Effector CD4-positive, alpha-beta T cell (primary cell): Measurements from ENCODE around the gene PAQR8.
"Not testable (repeated sequence)": the region's sequence is repeated elsewhere in the genome, so short reads cannot be mapped to it uniquely, and the experiment has no call there.

Experiments
- DNase-seq: peaks from one replicate; pipeline ENCODE4 v3.0.0-alpha.2; 2020

The PAQR8 gene

DNA sequence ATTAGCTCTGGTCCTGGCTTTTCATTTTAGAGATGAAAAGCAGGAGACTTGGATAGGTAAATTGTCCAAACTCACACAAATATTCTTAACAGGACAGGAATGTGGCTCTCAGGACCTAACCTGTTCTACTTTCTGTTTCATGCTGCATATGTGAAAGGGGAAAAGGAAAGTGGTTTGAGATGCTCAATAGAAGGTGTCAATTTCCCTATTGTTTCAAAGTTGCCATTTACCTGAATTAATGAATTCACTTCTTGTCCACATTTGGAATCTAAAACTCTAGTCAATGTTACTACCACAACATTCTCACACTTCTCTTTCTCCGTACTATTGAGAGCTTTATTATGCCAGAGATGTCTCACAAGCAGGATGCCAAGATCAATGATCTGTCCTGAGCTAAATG, 53.4 kb downstream of the PAQR8 start:
- DNase-seq: no peak

DNA sequence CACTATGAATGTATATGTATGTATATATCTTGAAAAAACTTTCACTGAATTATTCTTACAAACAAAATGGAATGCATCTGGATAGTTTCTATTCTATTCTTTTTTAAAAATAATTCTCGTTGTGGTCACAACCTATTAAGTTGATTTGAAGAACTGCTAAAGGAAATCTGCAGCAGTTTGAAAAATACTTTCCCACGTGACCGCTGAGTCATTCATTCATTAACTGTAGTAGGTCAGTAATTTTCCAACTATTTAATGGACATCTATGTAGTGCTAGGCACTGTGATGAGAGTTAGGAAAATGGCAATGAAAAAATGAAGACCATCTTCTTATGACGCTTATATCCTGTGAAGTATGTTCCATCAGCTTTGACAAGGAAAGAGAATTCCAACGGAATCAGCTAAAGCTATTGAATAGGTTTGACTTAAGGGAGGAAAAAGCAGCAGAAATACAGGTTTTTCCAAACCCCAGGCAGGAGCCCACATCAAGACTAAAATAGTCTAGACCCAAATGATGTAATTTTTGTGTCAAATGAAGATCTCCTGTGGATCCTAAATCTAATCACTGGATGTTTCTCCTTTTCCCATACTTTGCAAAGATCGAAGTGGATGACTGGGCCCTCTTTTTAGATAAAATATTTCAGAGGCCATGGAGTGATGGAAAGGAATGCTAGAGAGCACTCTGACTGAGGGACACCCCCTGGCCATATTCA, 54.1 kb downstream of the PAQR8 start:
- no peak for DNase-seq

DNA sequence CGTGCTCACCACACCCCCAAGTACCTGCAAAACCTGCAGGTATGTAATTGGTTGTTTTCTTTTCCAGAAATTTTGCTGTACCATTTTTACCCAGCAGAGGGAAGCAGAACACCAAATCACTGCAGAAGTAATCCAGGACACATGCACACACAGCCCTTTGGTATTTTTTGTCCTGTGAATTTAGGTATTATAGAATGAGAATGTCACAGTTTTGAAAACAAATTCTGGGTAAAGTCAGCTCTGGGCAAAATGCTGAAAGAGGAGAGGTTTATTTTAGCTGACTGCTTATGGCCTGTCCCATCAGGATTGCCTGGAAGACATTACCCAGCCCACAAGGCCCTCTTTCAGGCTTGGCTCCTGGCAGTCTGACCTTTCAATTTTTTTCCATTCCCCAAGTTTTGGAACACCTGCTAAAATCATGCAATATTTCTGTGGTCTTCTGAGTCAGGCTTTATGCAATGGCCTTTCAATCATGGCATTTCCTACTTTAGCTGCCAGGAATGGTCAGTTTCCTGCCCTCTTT, 54.7 kb downstream of the PAQR8 start:
- no peak for DNase-seq

DNA sequence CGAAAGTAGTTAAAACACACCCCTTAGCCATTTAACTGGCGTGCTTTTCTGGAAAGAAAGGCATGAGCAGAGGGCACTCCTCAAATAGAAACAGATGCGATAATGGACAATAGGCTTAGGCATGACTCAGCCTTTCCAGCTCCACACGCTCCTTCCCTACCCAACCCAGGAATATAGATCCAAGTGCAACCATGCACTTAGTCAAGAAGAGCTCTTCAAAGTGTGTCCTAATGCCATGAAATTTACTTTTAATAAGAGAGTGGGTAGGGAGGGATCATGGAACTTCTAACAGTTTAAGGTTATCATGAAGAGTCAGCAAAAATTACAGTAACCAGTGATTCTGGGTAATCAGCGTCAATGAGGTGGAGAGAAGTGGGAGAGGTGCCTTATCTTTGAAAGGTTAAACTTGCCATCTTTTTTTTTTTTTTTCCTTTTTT, 55.7 kb downstream of the PAQR8 start:
- DNase-seq: no peak

DNA sequence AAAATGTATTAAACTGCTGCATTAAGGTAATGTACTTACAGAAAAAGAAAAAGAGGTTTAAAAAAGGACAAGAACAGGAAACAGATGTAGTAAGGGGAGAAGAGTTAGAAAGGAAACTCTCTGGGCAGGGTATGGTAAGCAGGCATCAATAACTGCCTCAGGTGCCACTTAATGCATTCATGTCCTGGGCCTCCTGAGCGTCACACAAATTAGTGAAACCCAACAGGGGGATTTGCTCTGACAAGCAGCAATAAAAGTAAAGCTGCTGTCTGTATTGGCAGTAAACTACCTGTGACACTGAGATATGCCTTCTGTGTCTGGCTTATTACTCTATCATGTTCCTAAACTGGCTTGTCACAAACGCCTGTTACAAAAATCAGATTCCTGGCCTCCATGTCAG, 56.7 kb downstream of the PAQR8 start:
- no peak for DNase-seq

DNA sequence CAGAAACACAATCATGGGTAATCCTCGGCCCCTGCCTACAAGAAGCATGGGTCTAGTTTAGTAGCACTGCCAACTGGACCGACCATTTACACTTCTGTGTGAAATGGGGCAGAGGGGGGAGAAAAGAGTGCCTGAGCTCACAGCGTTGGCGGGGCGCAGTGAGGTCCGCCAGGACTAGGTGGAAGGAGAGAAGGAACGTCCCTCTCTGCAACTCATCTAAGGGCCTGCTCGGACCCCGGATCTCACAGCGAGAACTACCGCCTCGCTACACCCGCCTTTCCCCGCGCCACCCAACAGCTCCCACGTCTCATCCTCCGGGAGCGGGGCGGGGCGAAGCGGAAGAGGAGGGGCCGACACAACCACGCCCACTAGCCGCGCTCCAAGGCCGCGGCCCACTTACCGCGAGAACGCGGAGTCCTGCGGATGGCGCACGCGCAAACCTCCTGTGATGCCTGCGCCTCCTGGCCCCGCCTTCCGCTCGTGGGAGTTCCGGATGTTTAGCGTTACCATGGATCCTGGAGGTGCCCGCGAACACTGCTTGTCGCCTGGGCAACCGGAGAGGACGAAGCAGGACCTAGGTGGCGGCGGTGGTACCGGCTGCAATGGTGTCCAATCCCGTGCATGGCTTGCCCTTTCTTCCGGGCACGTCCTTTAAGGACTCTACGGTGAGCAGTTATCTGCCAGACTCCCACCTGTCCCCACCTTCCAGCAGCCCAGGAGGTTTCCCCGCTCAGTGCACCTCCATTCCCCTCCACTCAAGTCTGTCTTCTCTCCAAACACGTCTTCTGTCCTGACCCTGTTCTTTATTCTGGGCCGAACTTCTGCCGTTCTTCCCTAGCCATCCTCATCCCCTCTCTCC, 58.1 kb downstream of the PAQR8 start, which contains the start of gene EFHC1:
TSS of gene EFHC1 (plus strand) at position 534 of the 859 bp plus-strand sequence. CDS start at position 603, 69 bp downstream.
- DNase-seq: peak; percentile 96

DNA sequence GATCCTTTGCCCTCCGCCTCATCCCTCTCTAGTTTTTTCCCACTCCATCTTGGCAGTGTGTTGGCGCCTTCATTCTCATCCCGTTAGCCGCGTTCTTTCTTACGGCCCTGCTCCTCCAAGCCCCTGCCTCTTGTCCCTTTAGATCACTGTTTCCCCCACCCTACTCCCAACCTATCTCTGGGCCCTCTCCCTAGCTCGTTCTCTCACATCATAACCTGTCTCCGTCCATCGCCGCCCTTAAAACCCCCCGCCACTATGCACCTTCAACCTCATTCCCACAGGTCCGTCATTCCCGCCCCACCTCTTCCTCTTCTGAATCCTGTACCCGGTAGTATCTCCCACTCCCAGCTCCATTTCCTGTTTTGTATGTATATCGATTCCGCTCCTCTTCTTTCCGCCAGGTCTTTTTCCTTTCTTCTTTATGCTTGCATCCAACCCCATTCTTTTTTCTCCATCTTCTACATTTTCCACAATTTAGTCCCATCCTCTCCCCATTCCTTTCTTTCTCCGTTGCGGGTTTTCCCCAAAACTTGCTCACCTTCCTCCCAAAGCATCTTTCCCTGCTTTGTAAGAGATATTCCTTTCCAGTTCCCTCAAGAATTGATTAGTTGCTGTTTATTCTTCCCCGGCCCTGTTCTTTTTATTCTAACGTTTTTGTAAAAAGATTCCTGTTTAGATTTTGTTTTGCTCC, 58.9 kb downstream of the PAQR8 start:
- DNase-seq: no peak

DNA sequence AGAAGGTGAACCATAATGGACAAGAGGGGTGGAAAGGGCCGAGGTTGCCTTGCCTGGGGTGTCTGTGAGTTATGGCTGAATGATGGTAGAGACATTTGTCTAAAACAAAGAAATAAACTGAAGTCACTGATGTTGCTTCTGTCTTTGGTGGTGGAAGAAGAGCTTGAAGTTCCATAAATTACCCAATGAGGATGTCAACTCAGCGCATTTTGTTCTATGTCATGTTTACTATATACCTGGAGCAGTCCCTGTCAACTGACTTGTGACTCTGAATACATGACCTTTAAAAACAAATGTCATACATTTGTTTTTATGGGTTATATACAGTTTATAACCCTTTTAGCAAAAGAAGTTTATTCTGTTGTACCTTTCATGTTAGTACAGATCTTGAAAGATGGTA, 60.2 kb downstream of the PAQR8 start:
- DNase-seq: no peak

DNA sequence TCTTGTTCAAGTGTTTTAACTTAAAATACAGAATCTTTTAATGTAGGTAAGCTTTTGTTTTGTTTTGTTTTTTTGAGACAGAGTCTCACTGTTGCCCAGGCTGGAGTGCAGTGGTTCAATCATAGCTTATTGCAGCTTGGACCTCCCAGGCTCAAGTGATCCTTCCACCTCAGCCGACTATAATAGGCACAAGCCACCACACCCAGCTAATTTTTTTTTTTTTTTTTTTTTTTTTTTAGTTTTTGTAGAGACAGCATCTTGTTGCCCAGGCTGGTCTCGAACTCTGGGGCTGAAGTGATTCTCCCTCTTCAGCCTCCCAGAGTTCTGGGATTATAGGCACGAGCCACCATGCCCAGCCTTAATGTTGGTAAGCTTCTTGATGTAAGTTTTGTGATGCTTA, 61.5 kb downstream of the PAQR8 start:
- DNase-seq: no peak

DNA sequence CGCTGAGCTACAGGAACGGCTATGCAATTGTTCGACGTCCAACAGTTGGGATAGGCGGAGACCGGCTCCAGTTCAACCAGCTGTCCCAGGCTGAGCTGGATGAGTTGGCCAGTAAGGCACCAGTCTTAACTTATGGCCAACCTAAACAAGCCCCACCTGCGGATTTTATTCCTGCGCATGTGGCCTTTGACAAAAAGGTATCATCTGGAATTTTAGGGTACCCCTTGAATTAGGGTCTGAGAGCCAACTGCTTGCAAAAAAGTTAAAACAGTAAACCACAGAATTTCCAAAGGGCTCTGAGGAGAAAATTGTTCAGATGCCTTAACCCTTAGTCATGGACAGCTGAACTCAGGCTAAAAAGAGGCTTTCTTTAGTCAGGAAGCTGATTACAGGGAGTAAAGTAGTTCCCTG, 62.0 kb downstream of the PAQR8 start:
- DNase-seq: no peak

DNA sequence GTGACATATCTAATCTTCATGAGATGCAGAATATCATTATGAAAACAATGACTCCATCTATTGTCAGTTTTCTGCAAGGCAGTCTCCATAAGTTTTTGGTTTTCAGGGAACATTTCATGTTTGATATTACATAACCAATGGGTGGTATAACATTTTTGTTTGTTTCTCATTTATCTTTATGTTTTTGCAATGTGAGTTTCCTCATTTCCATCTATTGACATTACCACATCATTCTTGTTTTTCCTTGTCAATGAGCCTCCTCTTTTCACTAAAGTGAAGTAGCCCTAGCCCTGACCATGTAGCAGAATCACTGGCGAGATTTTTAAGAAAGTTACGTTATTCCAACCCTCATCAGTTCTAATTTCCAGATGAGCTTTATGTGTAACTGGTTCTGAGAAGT, 62.6 kb downstream of the PAQR8 start:
- DNase-seq: no peak

DNA sequence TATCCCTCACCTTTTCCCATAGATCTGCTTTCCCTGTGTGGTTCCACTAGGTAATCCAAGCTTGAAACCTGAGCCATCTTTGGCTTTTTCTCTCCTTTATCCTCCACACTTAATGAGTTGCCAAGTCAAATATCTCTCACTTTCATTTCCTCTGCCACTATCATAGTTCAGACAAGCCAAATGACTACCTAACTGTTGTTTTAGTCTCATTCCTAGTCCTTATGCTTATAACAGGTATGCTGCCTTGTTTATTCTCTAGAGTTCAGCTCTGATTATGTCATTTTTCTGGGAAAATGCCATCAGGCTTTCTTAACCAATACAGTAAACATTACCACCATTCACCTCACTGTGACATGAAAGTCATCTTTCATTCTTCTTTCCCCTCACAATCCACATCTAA, 64.7 kb downstream of the PAQR8 start:
- DNase-seq: no peak

DNA sequence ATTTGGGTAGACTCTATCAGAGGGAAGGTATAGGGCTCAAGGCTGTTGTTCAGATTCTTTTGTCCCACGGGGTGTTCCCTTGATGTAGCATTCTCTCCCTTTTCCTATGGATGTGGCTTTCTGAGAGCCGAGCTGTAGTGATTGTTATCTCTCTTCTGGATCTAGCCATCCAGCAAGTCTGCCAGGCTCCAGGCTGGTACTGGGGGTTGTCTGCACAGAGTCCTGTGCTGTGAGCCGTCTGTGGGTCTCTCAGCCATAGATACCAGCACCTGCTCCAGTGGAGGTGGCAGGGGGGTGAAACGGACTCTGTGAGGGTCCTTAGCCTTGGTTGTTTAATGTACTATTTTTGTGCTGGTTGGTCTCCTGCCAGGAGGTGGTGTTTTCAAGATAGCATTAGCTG, 71.3 kb downstream of the PAQR8 start:
- not testable (repeated sequence) for DNase-seq

DNA sequence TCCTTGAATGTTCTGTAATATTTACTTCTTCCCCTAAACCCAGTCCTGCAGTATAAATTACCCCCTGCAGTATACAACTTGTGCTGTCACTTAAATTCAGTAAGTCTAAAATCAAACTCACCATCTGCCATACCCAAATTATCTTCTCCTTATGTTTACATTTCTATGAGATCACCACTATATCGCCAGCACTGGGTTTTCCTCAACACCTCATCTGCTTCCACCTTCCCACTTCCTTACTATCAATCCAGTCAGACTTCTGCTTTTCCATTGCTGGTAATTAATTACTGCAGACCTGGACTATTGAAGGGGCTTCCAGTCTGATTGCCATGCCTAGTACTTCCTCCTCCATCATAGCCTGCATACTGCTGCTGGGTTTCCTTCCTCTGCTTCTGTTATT, 73.4 kb downstream of the PAQR8 start:
- DNase-seq: no peak

DNA sequence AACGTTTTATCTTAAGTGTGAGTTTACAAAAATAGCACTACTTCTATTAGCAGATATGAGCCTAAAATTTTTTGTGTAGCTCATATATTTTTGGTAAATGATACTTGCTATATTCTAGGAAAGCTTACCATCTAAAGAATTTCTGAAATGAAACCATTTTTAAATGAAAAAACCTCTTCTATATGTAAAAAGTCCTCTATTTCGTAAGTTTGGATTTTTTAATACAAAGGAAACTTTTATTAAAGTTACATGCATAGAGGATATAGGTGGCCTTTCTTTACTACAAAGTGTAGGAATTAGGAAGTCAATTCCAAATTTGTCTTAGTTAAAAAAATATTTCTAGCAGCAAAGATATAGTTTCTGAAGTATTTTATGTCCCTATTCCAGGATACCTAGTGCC, 77.0 kb downstream of the PAQR8 start:
- no peak for DNase-seq

DNA sequence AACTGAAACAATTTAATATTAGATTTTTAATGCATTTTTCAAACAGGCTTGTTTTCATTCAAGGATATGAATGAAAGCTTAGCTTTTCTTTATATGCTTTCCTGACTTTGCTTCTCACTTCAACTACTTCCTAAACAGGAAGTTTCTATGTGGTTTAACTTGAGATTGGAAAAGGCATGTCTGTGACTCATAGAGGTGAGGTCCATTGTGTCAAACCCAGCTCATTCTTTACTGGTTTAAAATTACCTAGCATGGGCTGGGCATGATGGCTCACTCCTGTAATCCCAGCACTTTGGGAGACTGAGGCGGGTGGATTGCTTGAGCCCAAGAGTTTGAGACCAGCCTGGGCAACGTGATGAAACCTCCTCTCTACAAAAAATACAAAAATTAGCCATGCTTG, 92.6 kb downstream of the PAQR8 start:
- DNase-seq: no peak

DNA sequence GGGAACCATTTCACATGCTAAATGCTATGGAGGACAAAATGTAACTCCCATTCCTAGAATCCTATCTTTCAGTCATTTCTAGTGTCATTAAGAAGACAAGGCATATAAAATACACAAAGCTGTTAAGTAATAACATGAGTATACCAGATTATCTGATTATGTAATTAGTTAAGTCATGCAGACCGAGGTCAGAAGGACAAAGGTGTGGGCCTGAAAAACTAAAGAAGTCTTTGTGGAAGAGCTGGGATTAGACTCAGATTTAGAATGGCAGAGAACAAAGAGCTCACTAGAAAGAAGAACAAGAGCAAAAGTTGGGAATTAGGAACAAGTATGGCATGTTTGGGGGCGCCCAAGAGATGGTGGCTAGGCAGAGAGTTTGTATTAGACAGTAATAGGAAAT, 95.1 kb downstream of the PAQR8 start:
- DNase-seq: no peak
